B cell (primary cell): ENCODE data around the gene ATRNL1. TPM values are rescaled to one million over a fixed set of nuclear protein-coding genes. Genes with fewer than 3 reads are reported as not detected.

ENCODE experiments used
- ATAC-seq: fragments of 200-7000 bp; cut with Tn5 transposase; one replicate; pipeline ENCODE4 v1.10.0; 2021; ENCODE audit warnings: low read depth, mild to moderate bottlenecking, moderate number of reproducible peaks, moderate library complexity
- CTCF ChIA-PET: fragments of 350-600 bp; sonication (Branson Sonifier 250); formaldehyde crosslinking; loops from one replicate; lab custom pipeline; 2021; ENCODE audit warnings: antibody characterized with exemption, inconsistent platforms; lab: Charles Lee
- POLR2A ChIA-PET: fragments of 350-600 bp; sonication (Branson Sonifier 250); formaldehyde crosslinking; loops from one replicate; lab custom pipeline; 2021; ENCODE audit warnings: antibody characterized with exemption; lab: Charles Lee
- DNase-seq: peaks from one replicate; pipeline ENCODE4 v3.0.0; 2013
- H2AFZ ChIP-seq: 2 replicates; pipeline ENCODE4 v1.6.1; 2012; ENCODE audit warnings: mild to moderate bottlenecking, low read depth, low read length; ENCODE audit not compliant: insufficient read depth, poor library complexity, severe bottlenecking
- H3K27ac ChIP-seq, 2 donors: 1 replicate in 1 of 2; 2 replicates in 1 of 2; pipeline ENCODE4 v1.5.1; 2012 to 2013; ENCODE audit warnings: low read length in 2 of 2, mild to moderate bottlenecking in 2 of 2, moderate library complexity in 1 of 2
- H3K27me3 ChIP-seq, 4 experiments: fragments of 200-600 bp in 1 of 4; sonication (generic) in 1 of 4; replicated peaks in 1 of 4; 1 replicate in 2 of 4; 2 replicates in 2 of 4; pipeline versions ENCODE4 v1.6.1 to v1.7.0; 2013 to 2016; ENCODE audit warnings: low read length in 3 of 4, mild to moderate bottlenecking in 2 of 4, mixed read lengths in 1 of 4, moderate library complexity in 1 of 4; ENCODE audit not compliant: insufficient read depth in 4 of 4, control insufficient read depth in 3 of 4; ENCODE audit errors: control extremely low read depth in 1 of 4
- H3K36me3 ChIP-seq, 2 experiments: replicated peaks in 1 of 2; 1 replicate in 1 of 2; 2 replicates in 1 of 2; pipeline versions ENCODE4 v1.6.1 to v1.7.1; 2013; ENCODE audit warnings: low read length in 1 of 2; ENCODE audit not compliant: insufficient read depth in 2 of 2, control insufficient read depth in 1 of 2; ENCODE audit errors: control extremely low read depth in 1 of 2, extremely low read depth in 1 of 2
- H3K4me1 ChIP-seq, 2 donors: fragments of 200-600 bp in 1 of 2; sonication (generic) in 1 of 2; 1 replicate in 1 of 2; 2 replicates in 1 of 2; pipeline versions ENCODE4 v1.5.1 to v1.6.1; 2013 to 2017; ENCODE audit warnings: low read length in 2 of 2; ENCODE audit not compliant: control insufficient read depth in 2 of 2, insufficient read depth in 2 of 2
- H3K4me2 ChIP-seq: replicated peaks from 2 replicates; pipeline ENCODE3; 2012; ENCODE audit warnings: mild to moderate bottlenecking, low read depth, low read length; ENCODE audit not compliant: poor library complexity, severe bottlenecking
- H3K4me3 ChIP-seq, 5 experiments: fragments of 200-600 bp in 1 of 5; sonication (generic) in 1 of 5; 1 replicate in 3 of 5; 2 replicates in 2 of 5; pipeline versions ENCODE4 v1.5.1 to v1.7.0; 2011 to 2016; ENCODE audit warnings: low read length in 4 of 5, mild to moderate bottlenecking in 4 of 5, low read depth in 2 of 5, control low read depth in 1 of 5, moderate library complexity in 1 of 5; ENCODE audit not compliant: insufficient read depth in 1 of 5; ENCODE audit errors: control extremely low read depth in 1 of 5, extremely low read depth in 1 of 5
- H3K79me2 ChIP-seq: fragments of 200-600 bp; sonication (generic); one replicate; pipeline ENCODE4 v1.6.0; 2016; ENCODE audit warnings: low read length; ENCODE audit not compliant: control insufficient read depth, insufficient read depth
- H3K9ac ChIP-seq: fragments of 200-600 bp; sonication (generic); 2 replicates; pipeline ENCODE4 v1.6.1; 2017; ENCODE audit warnings: mild to moderate bottlenecking, low read length, moderate library complexity
- H3K9me3 ChIP-seq, 3 donors: one replicate each; pipeline versions ENCODE4 v1.6.1 to v1.7.1; 2013; ENCODE audit warnings: low read length in 2 of 3; ENCODE audit not compliant: control insufficient read depth in 2 of 3, insufficient read depth in 1 of 3; ENCODE audit errors: control extremely low read depth in 1 of 3
- H4K20me1 ChIP-seq: 2 replicates; pipeline ENCODE4 v1.6.0; 2012; ENCODE audit warnings: mild to moderate bottlenecking, low read length; ENCODE audit not compliant: insufficient read depth, control insufficient read depth, poor library complexity, severe bottlenecking
- H3K27ac Mint-ChIP-seq: one replicate; pipeline ENCODE4 v1.8.0; 2021; ENCODE audit warnings: mixed read lengths
- H3K27me3 Mint-ChIP-seq: one replicate; pipeline ENCODE4 v1.8.0; 2021; ENCODE audit warnings: mixed read lengths
- H3K4me1 Mint-ChIP-seq: one replicate; pipeline ENCODE4 v1.8.0; 2021; ENCODE audit warnings: mixed read lengths
- H3K4me3 Mint-ChIP-seq: one replicate; pipeline ENCODE4 v1.8.0; 2021; ENCODE audit warnings: mixed read lengths
- H3K9me3 Mint-ChIP-seq: one replicate; pipeline ENCODE4 v1.8.0; 2022; ENCODE audit warnings: mixed read lengths; ENCODE audit not compliant: insufficient read depth
- EZH2 ChIP-seq: IDR thresholded peaks from 2 replicates; pipeline ENCODE4 v1.6.1; 2012; ENCODE audit warnings: borderline replicate concordance, low read depth, mild to moderate bottlenecking, moderate library complexity, low read length; ENCODE audit not compliant: insufficient read depth, poor library complexity, severe bottlenecking
- WGBS: methylation state at CpG from one replicate; pipeline ENCODE4 v1.1.5; 2013; ENCODE audit warnings: missing lambda C conversion rate; ENCODE audit not compliant: insufficient coverage; 5-methylcytosine and 5-hydroxymethylcytosine counted together
- intact Hi-C: fragments of 100-400 bp; cut with micrococcal nuclease; formaldehyde crosslinking; loops from one replicate; pipeline ENCODE4 v1.10.0; 2022
- polyA plus RNA-seq: library from polyadenylated mRNA; depleted of rRNA; stranded (reverse); fragments of >200 nt; gene quantifications from 2 replicates; pipeline ENCODE4 v1.2.3, GENCODE V29; 2012
- total RNA-seq, 2 donors: library from RNA; stranded (reverse); fragments of 120-200 nt in 1 of 2; gene quantifications; 1 replicate in 1 of 2; 2 replicates in 1 of 2; pipeline versions ENCODE4 v1.2.3 to v1.2.4, GENCODE V29; 2013 to 2022
- TF ChIP-seq, protein P1 (sequence below): fragments of 200-600 bp; IDR thresholded peaks from one replicate; pipeline ENCODE4 v1.8.0; 2022; ENCODE audit warnings: antibody characterized with exemption, mild to moderate bottlenecking

ATRNL1 gene
- total and polyA plus RNA-seq, 2 donors (not counting 1 experiment from before 2014, with no cell fraction given): 0.24 to 2.2 TPM

DNA sequence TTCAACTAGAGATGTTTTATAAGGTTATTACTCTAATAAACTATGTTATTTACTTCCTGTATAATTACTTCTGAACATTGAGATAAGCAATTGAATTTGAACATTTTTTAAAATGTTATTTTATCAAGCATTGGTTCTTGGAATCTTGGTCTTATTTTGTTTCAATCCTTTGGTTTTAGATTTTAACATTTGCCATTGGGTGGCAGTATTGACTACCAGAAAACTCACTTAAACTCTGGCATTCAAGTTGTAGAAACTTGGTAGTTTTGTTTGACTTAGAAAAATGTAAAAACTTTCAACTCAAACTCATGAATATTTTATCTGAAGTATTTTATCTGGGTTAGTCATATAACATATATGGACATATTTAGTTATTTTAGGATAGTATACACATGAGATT, 48.1 kb downstream of the ATRNL1 start:
- TF ChIP-seq, protein P1, sequence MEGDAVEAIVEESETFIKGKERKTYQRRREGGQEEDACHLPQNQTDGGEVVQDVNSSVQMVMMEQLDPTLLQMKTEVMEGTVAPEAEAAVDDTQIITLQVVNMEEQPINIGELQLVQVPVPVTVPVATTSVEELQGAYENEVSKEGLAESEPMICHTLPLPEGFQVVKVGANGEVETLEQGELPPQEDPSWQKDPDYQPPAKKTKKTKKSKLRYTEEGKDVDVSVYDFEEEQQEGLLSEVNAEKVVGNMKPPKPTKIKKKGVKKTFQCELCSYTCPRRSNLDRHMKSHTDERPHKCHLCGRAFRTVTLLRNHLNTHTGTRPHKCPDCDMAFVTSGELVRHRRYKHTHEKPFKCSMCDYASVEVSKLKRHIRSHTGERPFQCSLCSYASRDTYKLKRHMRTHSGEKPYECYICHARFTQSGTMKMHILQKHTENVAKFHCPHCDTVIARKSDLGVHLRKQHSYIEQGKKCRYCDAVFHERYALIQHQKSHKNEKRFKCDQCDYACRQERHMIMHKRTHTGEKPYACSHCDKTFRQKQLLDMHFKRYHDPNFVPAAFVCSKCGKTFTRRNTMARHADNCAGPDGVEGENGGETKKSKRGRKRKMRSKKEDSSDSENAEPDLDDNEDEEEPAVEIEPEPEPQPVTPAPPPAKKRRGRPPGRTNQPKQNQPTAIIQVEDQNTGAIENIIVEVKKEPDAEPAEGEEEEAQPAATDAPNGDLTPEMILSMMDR: no peak
- TF ChIP-seq EZH2: no peak
- Mint-ChIP-seq H3K27ac (no peak overlapping the region), H3K27me3 (peaks cover 4% of the 10 kb centered on the region), H3K9me3 (no peaks in the 10 kb centered on the region), H3K4me3 (no peak overlapping the region), H3K4me1 (no peaks in the 10 kb centered on the region)
- no peaks in the 10 kb centered on the region for H3K36me3 ChIP-seq
- no peaks in the 10 kb centered on the region for H3K79me2 ChIP-seq
- ChIA-PET CTCF (interaction anchor here (1.0 kb wide), 1 partner anchor 11 kb away, joined by 3 read pairs; no protein-coding TSS in a partner anchor), POLR2A (no interaction called here)
- no peak overlapping the region for H3K4me3 ChIP-seq
- ATAC-seq: no peak
- no peaks in the 10 kb centered on the region for H3K4me1 ChIP-seq
- H3K9me3 ChIP-seq: peaks cover 0 to 7% (median 0%) of the 10 kb centered on the region in 3 donors
- no peaks in the 10 kb centered on the region for H3K27me3 ChIP-seq
- no peak overlapping the region for H3K4me2 ChIP-seq
- DNase-seq: no peak
- intact Hi-C loops: no loop called here
- no peak overlapping the region for H3K27ac ChIP-seq
- H2AFZ ChIP-seq: no peak overlapping the region
- H4K20me1 ChIP-seq: no peaks in the 10 kb centered on the region
- H3K9ac ChIP-seq: no peak overlapping the region

DNA sequence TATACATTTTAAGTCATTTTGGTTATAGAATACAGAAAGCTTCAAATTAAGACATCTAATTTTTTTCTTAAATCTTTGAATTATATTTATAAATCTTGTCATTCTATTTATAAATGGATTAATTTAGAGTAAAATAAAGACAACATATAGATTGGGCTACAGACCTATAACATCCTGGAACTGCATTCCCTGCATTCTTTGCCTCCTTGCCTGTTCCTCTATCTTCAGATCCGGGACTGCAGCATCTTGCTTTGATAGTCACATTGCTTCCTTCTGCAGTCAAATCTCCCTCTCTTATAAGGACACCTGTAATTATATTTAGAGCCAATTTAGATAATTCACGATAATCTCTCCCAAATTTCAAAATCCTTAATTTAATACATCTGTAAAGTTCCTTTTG, 64.2 kb downstream of the ATRNL1 start:
- DNase-seq (no peak), ATAC-seq (no peak)
- Histone ChIP-seq H4K20me1 (no peaks in the 10 kb centered on the region), H3K27me3 (peaks cover 0 to 3% (median 0%) of the 10 kb centered on the region in 4 experiments), H2AFZ (no peak overlapping the region), H3K4me1 (no peaks in the 10 kb centered on the region), H3K36me3 (no peaks in the 10 kb centered on the region), H3K79me2 (no peaks in the 10 kb centered on the region), H3K9me3 (no peaks in the 10 kb centered on the region), H3K4me2 (no peak overlapping the region), H3K4me3 (no peak overlapping the region), H3K27ac (no peak overlapping the region), H3K9ac (no peak overlapping the region)
- H3K27ac Mint-ChIP-seq: no peak overlapping the region
- WGBS: no CpG with 5 or more reads among the region's 2 CpGs
- H3K9me3 Mint-ChIP-seq: no peaks in the 10 kb centered on the region
- CTCF ChIA-PET: interaction anchor here (1.0 kb wide), 1 partner anchor 14 kb away, joined by 3 read pairs; no protein-coding TSS in a partner anchor
- H3K4me1 Mint-ChIP-seq: no peaks in the 10 kb centered on the region
- no peak overlapping the region for H3K4me3 Mint-ChIP-seq
- intact Hi-C loops: no loop called here
- TF ChIP-seq, protein P1: no peak
- TF ChIP-seq EZH2: no peak
- POLR2A ChIA-PET: no interaction called here
- peaks cover 23% of the 10 kb centered on the region for H3K27me3 Mint-ChIP-seq
